Transverse colon (tissue), 4 donors: Measurements from ENCODE around the gene MAP6. TPM values are rescaled to one million over a fixed set of nuclear protein-coding genes. Genes with fewer than 3 reads are reported as not detected.

Experiments used
- DNase-seq: peaks from one replicate; pipeline ENCODE4 v3.0.0-alpha.2; 2019
- H3K27ac ChIP-seq, 4 donors: fragments of 200-600 bp; sonication (generic); 2 replicates each; pipeline ENCODE4 v1.5.1; 2016 to 2018; ENCODE audit warnings: inconsistent platforms in 4 of 4
- H3K27me3 ChIP-seq: fragments of 200-600 bp; sonication (generic); 2 replicates; pipeline ENCODE4 v1.5.1; 2017; ENCODE audit warnings: inconsistent platforms
- H3K36me3 ChIP-seq, 4 donors: fragments of 200-600 bp; sonication (generic); 2 replicates each; pipeline ENCODE4 v1.5.1; 2017 to 2019; ENCODE audit warnings: inconsistent platforms in 4 of 4
- H3K4me1 ChIP-seq, 4 donors: fragments of 200-600 bp; sonication (generic); 2 replicates each; pipeline ENCODE4 v1.5.1; 2017 to 2020; ENCODE audit warnings: inconsistent platforms in 4 of 4
- H3K4me3 ChIP-seq, 4 donors: fragments of 200-600 bp; sonication (generic); 1 replicate in 1 of 4; 2 replicates in 3 of 4; pipeline versions ENCODE4 v1.5.1 to v1.6.1; 2017 to 2019; ENCODE audit warnings: inconsistent platforms in 4 of 4
- H3K9me3 ChIP-seq, 2 donors: fragments of 200-600 bp; sonication (generic); 2 replicates each; pipeline ENCODE4 v1.5.1; 2017 to 2019; ENCODE audit warnings: inconsistent platforms in 2 of 2
- EP300 ChIP-seq: sonication (generic); formaldehyde crosslinking; IDR thresholded peaks from one replicate; pipeline ENCODE4 v1.6.1; 2017; ENCODE audit warnings: antibody characterized with exemption, low read depth
- POLR2A ChIP-seq: fragments of 450-650 bp; IDR thresholded peaks from one replicate; pipeline ENCODE4 v1.6.1; 2016; ENCODE audit warnings: antibody characterized with exemption, mild to moderate bottlenecking, moderate library complexity
- POLR2AphosphoS5 ChIP-seq, 3 donors: sonication (generic); formaldehyde crosslinking; IDR thresholded peaks; one replicate each; pipeline ENCODE4 v1.6.1; 2016; ENCODE audit warnings: antibody characterized with exemption in 3 of 3
- whole genome bisulfite sequencing, 2 donors: methylation state at CpG; one replicate each; pipeline ENCODE4 v1.1.5; 2018; ENCODE audit warnings: low coverage in 1 of 2; 5-methylcytosine and 5-hydroxymethylcytosine counted together
- in situ Hi-C, 4 donors: fragments of 200-750 bp; cut with MboI; loops; one replicate each; pipeline versions ENCODE4 v1.15.0 to v1.15.1; 2017; ENCODE audit warnings: low sequenced_read_pairs in 3 of 4, low pct_ligation_motif_present in 1 of 4, low pct_unique_long_range_greater_than_20kb in 1 of 4
- intact Hi-C: fragments of 100-400 bp; cut with DNase I; formaldehyde crosslinking; loops from one replicate; pipeline ENCODE4 v1.15.1; 2023; ENCODE audit warnings: low total_unique reads
- total RNA-seq, 4 donors: library from RNA; depleted of rRNA; stranded (reverse); fragments of >200 nt; gene quantifications; one replicate each; pipeline ENCODE4 v1.1.0, GENCODE V29; 2016
- TF ChIP-seq, protein P1 (sequence below), 5 experiments: fragments of 200-600 bp in 3 of 5; fragments of 450-650 bp in 2 of 5; sonication (generic) in 3 of 5; IDR thresholded peaks; 1 replicate in 2 of 5; 2 replicates in 3 of 5; pipeline ENCODE4 v1.5.1; 2016 to 2017; ENCODE audit warnings: antibody characterized with exemption in 5 of 5, inconsistent platforms in 3 of 5, mild to moderate bottlenecking in 2 of 5, moderate library complexity in 1 of 5

Gene MAP6
- total RNA-seq, 4 donors from 2014 or later: 1.9 to 6.4 (median 3.0) TPM

- no peak for TF ChIP-seq POLR2A
- TF ChIP-seq, protein P1, sequence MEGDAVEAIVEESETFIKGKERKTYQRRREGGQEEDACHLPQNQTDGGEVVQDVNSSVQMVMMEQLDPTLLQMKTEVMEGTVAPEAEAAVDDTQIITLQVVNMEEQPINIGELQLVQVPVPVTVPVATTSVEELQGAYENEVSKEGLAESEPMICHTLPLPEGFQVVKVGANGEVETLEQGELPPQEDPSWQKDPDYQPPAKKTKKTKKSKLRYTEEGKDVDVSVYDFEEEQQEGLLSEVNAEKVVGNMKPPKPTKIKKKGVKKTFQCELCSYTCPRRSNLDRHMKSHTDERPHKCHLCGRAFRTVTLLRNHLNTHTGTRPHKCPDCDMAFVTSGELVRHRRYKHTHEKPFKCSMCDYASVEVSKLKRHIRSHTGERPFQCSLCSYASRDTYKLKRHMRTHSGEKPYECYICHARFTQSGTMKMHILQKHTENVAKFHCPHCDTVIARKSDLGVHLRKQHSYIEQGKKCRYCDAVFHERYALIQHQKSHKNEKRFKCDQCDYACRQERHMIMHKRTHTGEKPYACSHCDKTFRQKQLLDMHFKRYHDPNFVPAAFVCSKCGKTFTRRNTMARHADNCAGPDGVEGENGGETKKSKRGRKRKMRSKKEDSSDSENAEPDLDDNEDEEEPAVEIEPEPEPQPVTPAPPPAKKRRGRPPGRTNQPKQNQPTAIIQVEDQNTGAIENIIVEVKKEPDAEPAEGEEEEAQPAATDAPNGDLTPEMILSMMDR (IDR thresholded peaks at IDR 0.05): no peak
- no peak for TF ChIP-seq POLR2AphosphoS5 (IDR thresholded peaks at IDR 0.05)
- TF ChIP-seq EP300: no peak
- Histone ChIP-seq H3K4me1 (peaks cover 0 to 13% (median 0%) of the 10 kb centered on the region in 4 donors), H3K27ac (no peak overlapping the region), H3K9me3 (no peaks in the 10 kb centered on the region), H3K36me3 (no peaks in the 10 kb centered on the region), H3K27me3 (no peaks in the 10 kb centered on the region), H3K4me3 (no peak overlapping the region)
- in situ Hi-C loops (no loop called here), intact Hi-C loops (no loop called here)
- 81 to 87% methylated on average over 3 to 8 of the region's 8 CpGs for WGBS, 2 donors
- DNase-seq: no peak
Observed at GRCh38 chr11:75591371-75591770, 77.5 kb downstream of the MAP6 start.

DNA sequence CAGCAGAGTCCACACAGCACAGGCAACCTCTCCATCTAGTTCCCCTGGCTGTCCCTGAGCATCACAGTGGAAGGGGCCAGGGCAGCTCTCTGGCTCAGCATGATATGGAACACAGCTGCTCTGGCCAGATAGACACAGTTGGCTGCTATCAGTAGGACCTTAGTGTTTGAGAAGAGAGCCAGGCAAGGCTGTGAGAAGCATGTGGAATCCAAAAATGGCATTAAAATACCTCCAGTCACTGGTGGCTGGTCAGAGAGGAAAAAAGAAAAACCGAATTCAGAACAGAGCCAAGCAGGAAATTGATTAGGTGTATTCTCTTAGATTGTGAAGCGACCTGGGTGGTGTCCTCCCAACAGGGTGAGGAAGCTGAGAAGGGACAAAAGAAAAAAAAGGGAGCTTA, 78.9 kb downstream of the MAP6 start:
- Histone ChIP-seq H3K4me1 (peaks cover 0 to 13% (median 0%) of the 10 kb centered on the region in 4 donors), H3K27ac (no peak overlapping the region), H3K9me3 (no peaks in the 10 kb centered on the region), H3K27me3 (no peaks in the 10 kb centered on the region), H3K36me3 (no peaks in the 10 kb centered on the region), H3K4me3 (no peak overlapping the region)
- 45 to 71% methylated on average over 2 of the region's 2 CpGs for WGBS, 2 donors
- DNase-seq: no peak
- intact Hi-C loops (no loop called here), in situ Hi-C loops (no loop called here)
- TF ChIP-seq, protein P1 (IDR thresholded peaks at IDR 0.05): no peak
- TF ChIP-seq POLR2AphosphoS5 (IDR thresholded peaks at IDR 0.05) (no peak), POLR2A (no peak), EP300 (no peak)

GRCh38 chr11:75589051-75589450, 79.8 kb downstream of the MAP6 start:
- in situ Hi-C loops: no loop called here
- no peak for DNase-seq
- Histone ChIP-seq H3K4me3 (no peak overlapping the region), H3K27ac (no peak overlapping the region), H3K27me3 (no peaks in the 10 kb centered on the region), H3K9me3 (no peaks in the 10 kb centered on the region), H3K4me1 (peaks cover 0 to 13% (median 0%) of the 10 kb centered on the region in 4 donors), H3K36me3 (no peaks in the 10 kb centered on the region)
- intact Hi-C loops: no loop called here
- WGBS, 2 donors: 88 to 100% methylated on average over 2 to 7 of the region's 7 CpGs
- TF ChIP-seq, protein P1 (IDR thresholded peaks at IDR 0.05): no peak
- TF ChIP-seq POLR2A: no peak
- no peak for TF ChIP-seq POLR2AphosphoS5 (IDR thresholded peaks at IDR 0.05)
- TF ChIP-seq EP300: no peak

DNA sequence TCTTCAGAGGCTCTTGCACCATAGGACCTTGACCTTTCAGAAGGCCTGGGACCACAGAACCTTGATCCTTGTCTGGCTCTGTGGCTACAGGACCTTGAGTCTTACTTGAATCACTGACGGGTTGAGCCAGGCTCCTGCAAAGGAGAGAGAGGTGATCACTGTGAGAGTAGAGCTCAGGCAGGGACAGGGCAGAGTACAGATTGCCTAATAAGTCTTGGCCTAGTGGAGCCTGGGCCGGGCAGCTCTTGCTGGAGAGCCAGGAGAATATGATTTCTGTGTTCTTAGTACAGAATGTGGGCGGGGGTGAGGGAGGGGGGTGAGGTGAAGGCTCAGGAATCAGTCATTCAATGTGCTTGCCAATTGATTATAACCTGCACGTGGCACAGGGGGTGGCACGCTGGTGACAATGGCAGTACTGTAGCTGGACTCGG, 80.8 kb downstream of the MAP6 start:
- no peak for DNase-seq

More for the DNA sequence above, 80.8 kb downstream of the MAP6 start:
- Histone ChIP-seq H3K4me3 (no peak overlapping the region), H3K27ac (no peak overlapping the region), H3K9me3 (no peaks in the 10 kb centered on the region), H3K4me1 (peaks cover 0 to 8% (median 4%) of the 10 kb centered on the region in 4 donors), H3K27me3 (peaks cover 9% of the 10 kb centered on the region), H3K36me3 (no peaks in the 10 kb centered on the region)
- in situ Hi-C loops (no loop called here), intact Hi-C loops (no loop called here)
- TF ChIP-seq EP300 (no peak), POLR2AphosphoS5 (IDR thresholded peaks at IDR 0.05) (no peak), POLR2A (no peak)
- TF ChIP-seq, protein P1 (IDR thresholded peaks at IDR 0.05): no peak
- 77 to 80% methylated on average over 4 to 6 of the region's 6 CpGs for WGBS, 2 donors
